PC-9 (cell line): ENCODE results near the gene ADORA2B. TPM values are rescaled to one million over a fixed set of nuclear protein-coding genes. Genes with fewer than 3 reads are reported as not detected.

ENCODE experiments used
- BruUV-seq: library from RNA; stranded (reverse); fragments of 400-500 nt; replicated peaks from 2 replicates; lab custom pipeline; 2021; lab: Mats Ljungman, UMichigan
- CTCF ChIA-PET: fragments of 300-600 bp; sonication (Branson Sonifier 250); formaldehyde crosslinking; loops from one replicate; lab custom pipeline; 2022; ENCODE audit warnings: antibody characterized with exemption; lab: Charles Lee
- POLR2A ChIA-PET: fragments of 300-600 bp; sonication (Branson Sonifier 250); formaldehyde crosslinking; loops from one replicate; lab custom pipeline; 2022; ENCODE audit warnings: antibody characterized with exemption; ENCODE audit not compliant: unreplicated experiment; lab: Charles Lee
- DNase-seq, 2 experiments: peaks; one replicate each; pipeline versions ENCODE4 v3.0.0 to v3.0.0-alpha.2; 2015 to 2022; ENCODE audit warnings: mixed read lengths in 1 of 2
- H2AFZ ChIP-seq: fragments of 200-600 bp; sonication (generic); 2 replicates; pipeline ENCODE4 v1.8.1; 2017; ENCODE audit warnings: antibody characterized with exemption
- H3F3A ChIP-seq: fragments of 200-600 bp; sonication (generic); 2 replicates; pipeline ENCODE4 v1.8.1; 2017; ENCODE audit warnings: antibody characterized with exemption, mild to moderate bottlenecking, low read depth; ENCODE audit not compliant: insufficient read depth
- H3K27ac ChIP-seq: fragments of 200-600 bp; sonication (generic); 2 replicates; pipeline ENCODE4 v1.6.1; 2016; ENCODE audit warnings: mixed run types
- H3K27me3 ChIP-seq: fragments of 200-600 bp; sonication (generic); 2 replicates; pipeline ENCODE4 v1.6.1; 2016; ENCODE audit warnings: low read depth, mixed run types; ENCODE audit not compliant: insufficient read depth
- H3K36me3 ChIP-seq: fragments of 200-600 bp; sonication (generic); 2 replicates; pipeline ENCODE4 v1.6.1; 2016; ENCODE audit warnings: low read depth, mixed run types
- H3K4me1 ChIP-seq: fragments of 200-600 bp; sonication (generic); replicated peaks from 2 replicates; pipeline ENCODE4 v1.6.1; 2016; ENCODE audit warnings: mixed run types; ENCODE audit not compliant: insufficient read depth
- H3K4me2 ChIP-seq: fragments of 200-600 bp; sonication (generic); 2 replicates; pipeline ENCODE4 v1.6.1; 2017; ENCODE audit warnings: mixed run types
- H3K4me3 ChIP-seq: fragments of 200-600 bp; sonication (generic); 2 replicates; pipeline ENCODE4 v1.6.1; 2016; ENCODE audit warnings: mixed run types
- H3K79me2 ChIP-seq: fragments of 200-600 bp; sonication (generic); 2 replicates; pipeline ENCODE4 v1.6.1; 2017; ENCODE audit warnings: low read depth, mixed run types
- H3K9me2 ChIP-seq: fragments of 200-600 bp; sonication (generic); 2 replicates; pipeline ENCODE4 v1.8.1; 2017; ENCODE audit warnings: mild to moderate bottlenecking; ENCODE audit not compliant: insufficient read depth
- H3K9me3 ChIP-seq: fragments of 200-600 bp; sonication (generic); 2 replicates; pipeline ENCODE4 v1.8.1; 2016; ENCODE audit warnings: low read depth; ENCODE audit not compliant: insufficient read depth
- H4K20me1 ChIP-seq: fragments of 200-600 bp; sonication (generic); 2 replicates; pipeline ENCODE4 v1.8.1; 2017; ENCODE audit not compliant: insufficient read depth
- EZH2 ChIP-seq: fragments of 200-600 bp; sonication (generic); IDR thresholded peaks from 2 replicates; pipeline ENCODE4 v1.8.0; 2017; ENCODE audit warnings: antibody characterized with exemption, low read depth
- intact Hi-C: fragments of 100-400 bp; cut with micrococcal nuclease; formaldehyde crosslinking; loops from one replicate; pipeline ENCODE4 v1.10.0; 2022; ENCODE audit not compliant: unreplicated experiment
- total RNA-seq: library from RNA; stranded (reverse); gene quantifications from 2 replicates; pipeline ENCODE4 v1.2.3, GENCODE V29; 2021
- TF ChIP-seq, protein P1 (sequence below): fragments of 200-600 bp; sonication (generic); conservative IDR thresholded peaks from 2 replicates; pipeline ENCODE4 v1.6.1; 2017; ENCODE audit warnings: mixed run types, antibody characterized with exemption, mild to moderate bottlenecking, moderate library complexity

Gene ADORA2B
- total RNA-seq, 1 experiment from 2014 or later: 42.7 TPM

DNA sequence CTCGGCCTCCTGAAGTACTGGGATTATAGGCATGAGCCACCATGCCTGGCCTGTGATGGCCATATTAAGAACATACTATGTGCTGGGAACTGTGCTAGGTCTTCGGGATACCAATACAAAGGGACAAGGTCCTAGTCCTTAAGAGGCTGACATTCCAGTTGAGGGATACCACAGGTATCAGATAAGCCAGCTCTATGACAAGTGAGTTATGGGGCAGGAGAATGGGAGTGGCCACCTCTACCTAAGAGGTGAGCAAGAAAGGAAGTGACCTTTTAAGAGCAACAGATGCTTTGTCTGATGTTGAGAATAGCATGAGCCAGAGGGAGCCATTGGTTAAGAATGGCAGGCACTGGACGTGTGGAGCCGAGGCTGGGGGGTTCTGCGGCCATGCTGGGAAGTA is 27.0 kb downstream of the ADORA2B start:
- peaks cover 49% of the 10 kb centered on the region for H3K4me1 ChIP-seq
- H4K20me1 ChIP-seq: no peaks in the 10 kb centered on the region; the same call in 1 of the 2 replicates
- 0 out of 2 replicates have a peak overlapping the region, but pooled peaks have one; percentile 15 for H3K4me2 ChIP-seq
- peak; percentile 37 to 57 for DNase-seq
- H3K27me3 ChIP-seq: no peaks in the 10 kb centered on the region
- ChIA-PET POLR2A (interaction anchor here (0.6 kb wide), 1 partner anchor 10 kb away, joined by 5 read pairs; no protein-coding TSS in a partner anchor), CTCF (interaction anchor here (0.8 to 1.5 kb wide), 2 partner anchors 13 to 27 kb away, joined by 4 to 16 read pairs; partner anchors contain the start of genes TTC19 and ZSWIM7)
- no TSS peak for BruUV-seq
- TF ChIP-seq EZH2: no peak
- TF ChIP-seq, protein P1, sequence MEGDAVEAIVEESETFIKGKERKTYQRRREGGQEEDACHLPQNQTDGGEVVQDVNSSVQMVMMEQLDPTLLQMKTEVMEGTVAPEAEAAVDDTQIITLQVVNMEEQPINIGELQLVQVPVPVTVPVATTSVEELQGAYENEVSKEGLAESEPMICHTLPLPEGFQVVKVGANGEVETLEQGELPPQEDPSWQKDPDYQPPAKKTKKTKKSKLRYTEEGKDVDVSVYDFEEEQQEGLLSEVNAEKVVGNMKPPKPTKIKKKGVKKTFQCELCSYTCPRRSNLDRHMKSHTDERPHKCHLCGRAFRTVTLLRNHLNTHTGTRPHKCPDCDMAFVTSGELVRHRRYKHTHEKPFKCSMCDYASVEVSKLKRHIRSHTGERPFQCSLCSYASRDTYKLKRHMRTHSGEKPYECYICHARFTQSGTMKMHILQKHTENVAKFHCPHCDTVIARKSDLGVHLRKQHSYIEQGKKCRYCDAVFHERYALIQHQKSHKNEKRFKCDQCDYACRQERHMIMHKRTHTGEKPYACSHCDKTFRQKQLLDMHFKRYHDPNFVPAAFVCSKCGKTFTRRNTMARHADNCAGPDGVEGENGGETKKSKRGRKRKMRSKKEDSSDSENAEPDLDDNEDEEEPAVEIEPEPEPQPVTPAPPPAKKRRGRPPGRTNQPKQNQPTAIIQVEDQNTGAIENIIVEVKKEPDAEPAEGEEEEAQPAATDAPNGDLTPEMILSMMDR: no peak
- H3K4me3 ChIP-seq: no peak overlapping the region
- no peaks in the 10 kb centered on the region for H3K9me3 ChIP-seq
- intact Hi-C loops: no loop called here
- no peaks in the 10 kb centered on the region for H3K9me2 ChIP-seq
- peak overlapping the region; percentile 34; the same call in 1 of the 2 replicates for H3K27ac ChIP-seq
- H3K36me3 ChIP-seq: peaks cover 16% of the 10 kb centered on the region
- H2AFZ ChIP-seq: no peak overlapping the region
- H3K79me2 ChIP-seq: peaks cover 94% of the 10 kb centered on the region
- peaks cover 40% of the 10 kb centered on the region for H3F3A ChIP-seq

DNA sequence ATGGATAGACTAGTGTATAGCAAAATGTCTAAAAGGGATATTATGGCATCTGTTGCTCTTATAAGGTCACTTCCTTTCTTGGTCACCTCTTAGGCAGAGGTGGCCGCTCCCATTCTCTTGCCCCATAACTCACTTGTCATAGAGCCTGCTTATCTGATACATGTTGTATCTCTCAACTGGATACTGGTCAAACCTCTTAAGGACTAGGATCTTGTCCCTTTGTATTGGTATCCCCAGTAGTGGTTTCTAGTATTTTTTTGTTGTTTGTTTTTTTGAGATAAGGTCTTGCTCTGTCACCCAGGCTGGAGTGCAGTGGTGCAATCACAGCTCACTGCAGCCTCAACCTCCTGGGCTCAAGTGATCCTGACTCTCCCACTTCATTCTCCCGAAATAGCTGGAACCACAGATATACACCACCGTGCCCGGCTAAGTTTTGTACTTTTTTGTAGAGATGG is 27.6 kb downstream of the ADORA2B start:
- Histone ChIP-seq H3K79me2 (peaks cover 94% of the 10 kb centered on the region), H3K27me3 (no peaks in the 10 kb centered on the region), H3F3A (peaks cover 34% of the 10 kb centered on the region), H3K9me2 (no peaks in the 10 kb centered on the region), H2AFZ (no peak overlapping the region), H3K27ac (peak overlapping the region; percentile 34; the same call in 1 of the 2 replicates), H3K4me2 (0 out of 2 replicates have a peak overlapping the region, but pooled peaks have one; percentile 15), H3K36me3 (peaks cover 16% of the 10 kb centered on the region), H3K4me3 (no peak overlapping the region), H3K4me1 (peaks cover 42% of the 10 kb centered on the region), H3K9me3 (no peaks in the 10 kb centered on the region), H4K20me1 (no peaks in the 10 kb centered on the region; the same call in 1 of the 2 replicates)
- no TSS peak for BruUV-seq
- CTCF ChIA-PET: no interaction called here
- intact Hi-C loops: no loop called here
- TF ChIP-seq, protein P1: no peak
- no peak for TF ChIP-seq EZH2
- peak in 1 of 2 experiments; percentile 47 for DNase-seq
- POLR2A ChIA-PET: no interaction called here

DNA sequence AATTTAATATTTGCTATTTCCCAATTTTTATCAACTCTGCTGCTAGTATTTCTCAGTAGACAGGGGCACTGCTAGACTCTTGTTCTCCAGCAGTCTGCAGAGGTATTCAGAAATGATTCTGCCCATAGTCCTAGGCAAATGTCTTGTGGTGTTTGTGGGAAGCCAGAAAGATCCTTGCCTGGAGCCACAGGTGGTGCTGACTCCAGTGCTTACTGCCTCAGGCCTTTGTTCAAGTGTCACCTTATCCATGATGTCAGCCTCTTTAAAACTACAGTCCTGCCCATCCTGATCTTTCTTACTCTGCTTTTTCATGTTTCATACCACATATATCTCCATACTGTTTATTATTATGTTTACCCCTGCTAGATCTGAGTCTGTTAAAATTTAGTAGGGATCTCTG is 28.1 kb downstream of the ADORA2B start:
- no peak overlapping the region for H3K4me3 ChIP-seq
- no peak for DNase-seq
- POLR2A ChIA-PET: no interaction called here
- peak overlapping the region; percentile 34; the same call in 1 of the 2 replicates for H3K27ac ChIP-seq
- H3K79me2 ChIP-seq: peaks cover 94% of the 10 kb centered on the region
- H3K9me2 ChIP-seq: no peaks in the 10 kb centered on the region
- peaks cover 40% of the 10 kb centered on the region for H3K4me1 ChIP-seq
- intact Hi-C loops: no loop called here
- TF ChIP-seq, protein P1: no peak
- no peak for TF ChIP-seq EZH2
- H3K36me3 ChIP-seq: peaks cover 15% of the 10 kb centered on the region
- H3F3A ChIP-seq: peaks cover 32% of the 10 kb centered on the region
- H2AFZ ChIP-seq: no peak overlapping the region
- 0 out of 2 replicates have a peak overlapping the region, but pooled peaks have one; percentile 15 for H3K4me2 ChIP-seq
- H4K20me1 ChIP-seq: no peaks in the 10 kb centered on the region; the same call in 1 of the 2 replicates
- CTCF ChIA-PET: no interaction called here
- H3K9me3 ChIP-seq: no peaks in the 10 kb centered on the region
- H3K27me3 ChIP-seq: no peaks in the 10 kb centered on the region
- BruUV-seq: no TSS peak
